Measurements from ENCODE around the gene CFD. TPM values are rescaled to one million over a fixed set of nuclear protein-coding genes. Genes with fewer than 3 reads are reported as not detected.

Gene CFD
- polyA plus RNA-seq, 1 experiment, result 0.45 TPM

- ChIA-PET CTCF (no interaction called here), POLR2A (interaction anchor here (0.6 kb wide), 1 partner anchor 104 kb away, joined by 3 read pairs; no protein-coding TSS in a partner anchor)
- TF ChIP-seq, protein P1, sequence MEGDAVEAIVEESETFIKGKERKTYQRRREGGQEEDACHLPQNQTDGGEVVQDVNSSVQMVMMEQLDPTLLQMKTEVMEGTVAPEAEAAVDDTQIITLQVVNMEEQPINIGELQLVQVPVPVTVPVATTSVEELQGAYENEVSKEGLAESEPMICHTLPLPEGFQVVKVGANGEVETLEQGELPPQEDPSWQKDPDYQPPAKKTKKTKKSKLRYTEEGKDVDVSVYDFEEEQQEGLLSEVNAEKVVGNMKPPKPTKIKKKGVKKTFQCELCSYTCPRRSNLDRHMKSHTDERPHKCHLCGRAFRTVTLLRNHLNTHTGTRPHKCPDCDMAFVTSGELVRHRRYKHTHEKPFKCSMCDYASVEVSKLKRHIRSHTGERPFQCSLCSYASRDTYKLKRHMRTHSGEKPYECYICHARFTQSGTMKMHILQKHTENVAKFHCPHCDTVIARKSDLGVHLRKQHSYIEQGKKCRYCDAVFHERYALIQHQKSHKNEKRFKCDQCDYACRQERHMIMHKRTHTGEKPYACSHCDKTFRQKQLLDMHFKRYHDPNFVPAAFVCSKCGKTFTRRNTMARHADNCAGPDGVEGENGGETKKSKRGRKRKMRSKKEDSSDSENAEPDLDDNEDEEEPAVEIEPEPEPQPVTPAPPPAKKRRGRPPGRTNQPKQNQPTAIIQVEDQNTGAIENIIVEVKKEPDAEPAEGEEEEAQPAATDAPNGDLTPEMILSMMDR (IDR thresholded peaks at IDR 0.05; ENCODE audit: low read depth, low read length), result no peak
- no peaks in the 10 kb centered on the region; the same call in 1 of the 2 replicates for H3K9me3 ChIP-seq (ENCODE audit: control insufficient read depth, insufficient read depth, low read length)
- no peak for DNase-seq (ENCODE audit: low read depth, low spot score)
- H3K4me3 ChIP-seq (ENCODE audit: low read depth, low read length), result no peak overlapping the region
- no peaks in the 10 kb centered on the region for H3K27me3 ChIP-seq (ENCODE audit: control insufficient read depth, insufficient read depth, low read length)
- H3K27ac ChIP-seq (ENCODE audit: low read depth, low read length), result no peak overlapping the region
These were observed 40.0 kb downstream of the CFD start for GRCh38 chr19:899336-900042.

- TF ChIP-seq, protein P1 (IDR thresholded peaks at IDR 0.05; ENCODE audit: low read depth, low read length), result no peak
- Histone ChIP-seq H3K9me3 (ENCODE audit: control insufficient read depth, insufficient read depth, low read length) (no peaks in the 10 kb centered on the region; the same call in 1 of the 2 replicates), H3K27ac (ENCODE audit: low read depth, low read length) (no peak overlapping the region), H3K4me3 (ENCODE audit: low read depth, low read length) (no peak overlapping the region), H3K27me3 (ENCODE audit: control insufficient read depth, insufficient read depth, low read length) (no peaks in the 10 kb centered on the region)
- ChIA-PET CTCF (no interaction called here), POLR2A (no interaction called here)
- DNase-seq (ENCODE audit: low read depth, low spot score), result no peak
These were observed 40.5 kb downstream of the CFD start for GRCh38 chr19:900043-900301.

DNA sequence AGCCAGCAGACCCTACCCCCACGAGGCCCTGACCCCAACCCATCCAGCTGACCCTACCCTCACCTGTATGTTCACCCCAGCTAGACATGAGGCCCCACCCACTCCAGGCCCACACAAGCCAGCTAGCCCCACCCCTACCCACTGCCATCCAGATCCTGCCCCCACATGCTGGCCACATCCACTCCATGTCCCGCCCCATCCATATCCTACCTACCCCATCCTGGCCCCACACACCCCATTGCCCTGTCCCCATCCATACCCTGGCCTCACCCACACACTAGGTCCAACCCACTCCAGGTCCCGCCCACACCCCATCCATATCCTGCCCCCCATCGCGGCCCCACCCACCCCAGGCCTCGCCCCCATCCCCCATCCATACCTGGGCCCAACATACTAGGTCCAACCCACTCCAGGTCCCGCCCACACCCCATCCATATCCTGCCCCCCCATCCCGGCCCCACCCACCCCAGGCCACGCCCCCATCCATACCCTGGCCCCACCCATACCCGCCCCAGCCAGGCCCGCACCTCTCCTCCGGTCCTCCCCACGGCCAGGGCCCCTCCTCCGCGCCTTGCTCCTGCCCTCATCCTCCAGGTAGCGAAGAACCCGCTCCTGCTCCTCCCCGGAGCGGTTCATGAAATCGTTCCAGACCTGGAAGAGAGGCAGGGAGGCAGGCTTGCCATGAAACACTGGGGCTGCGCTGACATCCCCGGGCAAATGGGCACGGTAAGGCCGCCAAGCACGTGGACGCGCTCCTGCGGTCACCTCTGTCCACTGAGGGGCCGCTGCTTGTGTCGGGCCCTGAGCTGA lies 41.0 kb downstream of the CFD start:
- no peaks in the 10 kb centered on the region for H3K27me3 ChIP-seq (ENCODE audit: control insufficient read depth, insufficient read depth, low read length)
- H3K27ac ChIP-seq (ENCODE audit: low read depth, low read length), result no peak overlapping the region
- CTCF ChIA-PET, result no interaction called here
- H3K4me3 ChIP-seq (ENCODE audit: low read depth, low read length), result no peak overlapping the region
- DNase-seq (ENCODE audit: low read depth, low spot score), result no peak
- TF ChIP-seq, protein P1 (IDR thresholded peaks at IDR 0.05; ENCODE audit: low read depth, low read length), result no peak
- no peaks in the 10 kb centered on the region; the same call in 1 of the 2 replicates for H3K9me3 ChIP-seq (ENCODE audit: control insufficient read depth, insufficient read depth, low read length)
- POLR2A ChIA-PET, result no interaction called here

- H3K9me3 ChIP-seq (ENCODE audit: control insufficient read depth, insufficient read depth, low read length), result no peaks in the 10 kb centered on the region; the same call in 1 of the 2 replicates
- ChIA-PET POLR2A (interaction anchor here (0.6 kb wide), 1 partner anchor 131 kb away, joined by 4 read pairs; no protein-coding TSS in a partner anchor), CTCF (no interaction called here)
- no peaks in the 10 kb centered on the region for H3K27me3 ChIP-seq (ENCODE audit: control insufficient read depth, insufficient read depth, low read length)
- TF ChIP-seq, protein P1 (IDR thresholded peaks at IDR 0.05; ENCODE audit: low read depth, low read length), result no peak
- H3K27ac ChIP-seq (ENCODE audit: low read depth, low read length), result no peak overlapping the region
- DNase-seq (ENCODE audit: low read depth, low spot score), result no peak
- no peak overlapping the region for H3K4me3 ChIP-seq (ENCODE audit: low read depth, low read length)
These were observed 42.0 kb downstream of the CFD start for GRCh38 chr19:901216-902092.

All from AG04450 (cell line).